ENCODE data around the gene C1QTNF7.

DNA sequence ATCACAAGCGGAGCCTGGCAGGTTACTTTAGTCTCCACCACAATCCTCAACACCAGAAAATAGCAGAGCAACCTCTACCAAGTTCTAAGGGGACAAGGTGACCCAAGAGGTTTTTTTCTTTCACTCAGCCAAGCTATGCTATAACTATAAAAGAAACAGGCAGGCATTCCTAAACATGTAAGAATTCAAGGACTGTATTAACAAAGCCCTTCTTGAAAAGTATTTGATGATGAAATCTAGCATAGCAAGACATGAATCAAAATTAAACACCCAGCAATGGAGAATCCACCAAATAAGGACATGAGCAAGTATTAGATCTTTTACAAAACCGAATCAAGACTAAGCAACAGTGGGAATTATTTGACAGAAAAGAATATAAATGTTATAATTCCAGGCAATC, 25.7 kb upstream of the C1QTNF7 start:
- TF ChIP-seq CTCF (IDR thresholded peaks at IDR 0.05; ENCODE audit: insufficient read depth, low read depth, low read length) (no peak), EZH2 (IDR thresholded peaks at IDR 0.05; ENCODE audit: insufficient read depth, low read length) (no peak)

All from astrocyte (in vitro differentiated cells and primary cell).